IMR-90 (cell line): ENCODE results near the gene BRINP1. TPM values are rescaled to one million over a fixed set of nuclear protein-coding genes. Genes with fewer than 3 reads are reported as not detected.

Source experiments
- ATAC-seq: fragments of 200-7000 bp; cut with Tn5 transposase; 2 replicates; pipeline ENCODE4 v1.9.1; 2020; ENCODE audit warnings: low read depth, mild to moderate bottlenecking, moderate library complexity
- BruUV-seq: library from RNA; stranded (reverse); fragments of 400-500 nt; replicated peaks from 2 replicates; lab custom pipeline; 2021; lab: Mats Ljungman, UMichigan
- CTCF ChIA-PET: fragments of 300-600 bp; formaldehyde crosslinking; extraction: SDS; loops from one replicate; lab custom pipeline; 2021; ENCODE audit warnings: antibody characterized with exemption; lab: Yijun Ruan, JAX
- POLR2A ChIA-PET: fragments of 300-600 bp; sonication (Branson Sonifier 250); formaldehyde crosslinking; loops from one replicate; lab custom pipeline; 2022; ENCODE audit warnings: antibody characterized with exemption; ENCODE audit not compliant: unreplicated experiment; lab: Charles Lee
- DNase-seq: peaks from one replicate; pipeline ENCODE4 v3.0.0; 2013
- H2AFZ ChIP-seq: replicated peaks from 2 replicates; pipeline ENCODE3; 2013; ENCODE audit warnings: low read length, mild to moderate bottlenecking; ENCODE audit not compliant: poor library complexity
- H2AK5ac ChIP-seq: 2 replicates; pipeline ENCODE4 v1.6.1; 2013; ENCODE audit warnings: low read depth, low read length, inconsistent platforms
- H2AK9ac ChIP-seq: replicated peaks from 2 replicates; pipeline ENCODE3; 2013; ENCODE audit warnings: mild to moderate bottlenecking, low read depth, low read length, moderate library complexity; ENCODE audit not compliant: poor library complexity
- H2BK120ac ChIP-seq: 2 replicates; pipeline ENCODE4 v1.6.1; 2013; ENCODE audit warnings: low read depth, low read length, inconsistent platforms
- H2BK15ac ChIP-seq: 3 replicates; pipeline ENCODE4 v1.6.1; 2013; ENCODE audit warnings: low read depth, low read length, inconsistent platforms
- H2BK20ac ChIP-seq: 2 replicates; pipeline ENCODE4 v1.6.1; 2013; ENCODE audit warnings: low read depth, mild to moderate bottlenecking, inconsistent platforms, low read length, moderate library complexity
- H2BK5ac ChIP-seq: 2 replicates; pipeline ENCODE4 v1.6.1; 2013; ENCODE audit warnings: mild to moderate bottlenecking, low read depth, low read length, inconsistent platforms; ENCODE audit not compliant: poor library complexity, severe bottlenecking
- H3K14ac ChIP-seq: replicated peaks from 2 replicates; pipeline ENCODE4 v1.6.1; 2013; ENCODE audit warnings: low read depth, low read length, inconsistent platforms
- H3K18ac ChIP-seq: 2 replicates; pipeline ENCODE4 v1.6.1; 2013; ENCODE audit warnings: low read depth, low read length, control low read depth
- H3K23ac ChIP-seq: 2 replicates; pipeline ENCODE4 v1.6.1; 2013; ENCODE audit warnings: low read depth, low read length, inconsistent platforms
- H3K27ac ChIP-seq: 2 replicates; pipeline ENCODE4 v1.5.1; 2013; ENCODE audit warnings: mild to moderate bottlenecking, control low read depth, low read length; ENCODE audit not compliant: insufficient read depth
- H3K27me3 ChIP-seq: 2 replicates; pipeline ENCODE4 v1.6.1; 2013; ENCODE audit warnings: low read length; ENCODE audit not compliant: control insufficient read depth, insufficient read depth
- H3K36me3 ChIP-seq: 2 replicates; pipeline ENCODE4 v1.6.1; 2013; ENCODE audit warnings: low read length, mixed read lengths; ENCODE audit not compliant: control insufficient read depth, insufficient read depth
- H3K4ac ChIP-seq: 2 replicates; pipeline ENCODE4 v1.6.1; 2013; ENCODE audit warnings: low read depth, low read length, inconsistent platforms
- H3K4me1 ChIP-seq: 2 replicates; pipeline ENCODE4 v1.6.1; 2013; ENCODE audit warnings: low read length, mixed read lengths; ENCODE audit not compliant: control insufficient read depth, insufficient read depth
- H3K4me2 ChIP-seq: 2 replicates; pipeline ENCODE4 v1.6.1; 2013; ENCODE audit warnings: low read depth, mild to moderate bottlenecking, control low read depth, low read length, moderate library complexity
- H3K4me3 ChIP-seq: 2 replicates; pipeline ENCODE4 v1.5.1; 2013; ENCODE audit warnings: low read depth, mild to moderate bottlenecking, control low read depth, low read length, moderate library complexity; ENCODE audit not compliant: insufficient read depth
- H3K56ac ChIP-seq: 2 replicates; pipeline ENCODE4 v1.6.1; 2013; ENCODE audit warnings: low read length, inconsistent platforms; ENCODE audit not compliant: insufficient read depth; ENCODE audit errors: extremely low read depth
- H3K79me1 ChIP-seq, 2 experiments: 2 replicates each; pipeline ENCODE4 v1.6.1; 2013; ENCODE audit warnings: low read length in 2 of 2, inconsistent platforms in 1 of 2, low read depth in 1 of 2
- H3K9ac ChIP-seq: 2 replicates; pipeline ENCODE4 v1.6.1; 2013; ENCODE audit warnings: low read depth, low read length, control low read depth
- H3K9me1 ChIP-seq: 2 replicates; pipeline ENCODE4 v1.6.1; 2013; ENCODE audit warnings: low read length, inconsistent platforms; ENCODE audit not compliant: insufficient read depth
- H3K9me3 ChIP-seq: 2 replicates; pipeline ENCODE4 v1.6.1; 2013; ENCODE audit warnings: low read length; ENCODE audit not compliant: control insufficient read depth, insufficient read depth
- H4K20me1 ChIP-seq: 2 replicates; pipeline ENCODE4 v1.6.1; 2013; ENCODE audit warnings: low read length, inconsistent platforms; ENCODE audit not compliant: insufficient read depth
- H4K5ac ChIP-seq: 2 replicates; pipeline ENCODE4 v1.6.1; 2013; ENCODE audit warnings: mild to moderate bottlenecking, low read depth, low read length, control low read depth
- H4K8ac ChIP-seq, 2 experiments: 2 replicates each; pipeline ENCODE4 v1.6.1; 2013; ENCODE audit warnings: low read depth in 2 of 2, low read length in 2 of 2, control low read depth in 1 of 2, inconsistent platforms in 1 of 2
- H4K91ac ChIP-seq: 2 replicates; pipeline ENCODE4 v1.6.1; 2013; ENCODE audit warnings: low read depth, low read length, inconsistent platforms; ENCODE audit not compliant: insufficient read depth
- MAFK ChIP-seq: IDR thresholded peaks from 2 replicates; pipeline ENCODE4 v1.6.1; 2012; ENCODE audit warnings: low read depth, low read length, improper control_type of control experiment
- NFE2L2 ChIP-seq: fragments of 150-350 bp; IDR thresholded peaks from 2 replicates; pipeline ENCODE4 v1.6.1; 2016; ENCODE audit warnings: low read depth, mild to moderate bottlenecking, low read length
- RCOR1 ChIP-seq: IDR thresholded peaks from 2 replicates; pipeline ENCODE4 v1.6.1; 2012; ENCODE audit warnings: mild to moderate bottlenecking, low read length, improper control_type of control experiment; ENCODE audit not compliant: insufficient replicate concordance
- WGBS, 2 experiments: methylation state at CpG; one replicate each; pipeline versions ENCODE4 v1.1.5 to v1.1.7; 2013; ENCODE audit warnings: missing lambda C conversion rate in 2 of 2; ENCODE audit not compliant: insufficient read length in 1 of 2; ENCODE audit errors: extremely low coverage in 2 of 2; 5-methylcytosine and 5-hydroxymethylcytosine counted together
- dilution Hi-C: fragments of 300-500 bp; cut with HindIII; formaldehyde crosslinking; loops from one replicate; pipeline ENCODE4 v1.14.3; 2018; ENCODE audit warnings: low sequenced_read_pairs; ENCODE audit not compliant: unreplicated experiment
- in situ Hi-C: fragments of 300-500 bp; cut with MboI; formaldehyde crosslinking; loops from 3 replicates; pipeline ENCODE4 v1.14.3; 2019; ENCODE audit warnings: low sequenced_read_pairs, inconsistent platforms, mixed read lengths
- intact Hi-C: fragments of 100-400 bp; cut with micrococcal nuclease; formaldehyde crosslinking; loops from 2 replicates; pipeline ENCODE4 v1.10.0; 2022
- polyA plus RNA-seq, 3 experiments: library from polyadenylated mRNA; depleted of rRNA; stranded (reverse); fragments of >200 nt; gene quantifications; 2 replicates each; pipeline ENCODE4 v1.2.3, GENCODE V29; 2012; ENCODE audit warnings: low replicate concordance in 1 of 3
- total RNA-seq: library from RNA; depleted of rRNA; stranded (reverse); fragments of >200 nt; gene quantifications from 2 replicates; pipeline ENCODE4 v1.2.3, GENCODE V29; 2012
- TF ChIP-seq, protein P1 (sequence below): conservative IDR thresholded peaks from 2 replicates; pipeline ENCODE4 v1.5.1; 2012; ENCODE audit warnings: mild to moderate bottlenecking, low read depth, low read length, improper control_type of control experiment

Gene BRINP1
- total and polyA plus RNA-seq, 2 of the 4 experiments (the other 2 are of a cell fraction), result under 0.01 TPM; not detected in 1

DNA sequence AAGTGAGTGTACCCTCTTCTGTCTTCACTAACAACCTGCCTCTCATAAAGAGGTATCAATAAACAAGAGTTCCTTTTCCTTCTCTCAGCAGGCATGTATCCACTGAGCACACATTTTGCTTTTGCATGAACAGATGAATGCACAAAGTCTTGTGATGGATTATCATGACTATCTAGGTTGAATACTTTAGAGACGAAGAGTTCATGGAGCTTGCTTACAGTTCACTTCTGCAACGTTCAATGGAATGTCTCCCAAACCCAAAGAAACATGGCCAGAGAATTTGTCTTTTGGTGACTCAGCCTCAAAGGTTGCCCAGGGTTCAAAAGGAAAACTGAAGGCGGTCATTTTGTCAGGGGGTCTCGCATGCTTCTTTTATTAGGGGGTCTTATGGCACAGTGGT, 55.4 kb downstream of the BRINP1 start:
- DNase-seq (no peak), ATAC-seq (no peak)
- in situ Hi-C loops (no loop called here), dilution Hi-C loops (no loop called here), intact Hi-C loops (no loop called here)
- no peaks in the 10 kb centered on the region for H3K36me3 ChIP-seq
- no peak overlapping the region for H2BK20ac ChIP-seq
- H3K27ac ChIP-seq, result no peak overlapping the region
- no peak overlapping the region for H3K18ac ChIP-seq
- no peak overlapping the region for H3K4me3 ChIP-seq
- no TSS peak for BruUV-seq
- H4K5ac ChIP-seq, result no peak overlapping the region
- no peaks in the 10 kb centered on the region for H3K9me1 ChIP-seq
- no peak overlapping the region for H3K56ac ChIP-seq
- H2BK120ac ChIP-seq, result no peak overlapping the region
- no peak overlapping the region for H3K4ac ChIP-seq
- H2BK5ac ChIP-seq, result no peak overlapping the region
- no peak overlapping the region for H4K91ac ChIP-seq
- H2AK9ac ChIP-seq, result no peak overlapping the region
- POLR2A ChIA-PET, result no interaction called here
- no peak overlapping the region for H3K14ac ChIP-seq
- H3K79me1 ChIP-seq, result no peaks in the 10 kb centered on the region
- H3K4me1 ChIP-seq, result no peaks in the 10 kb centered on the region
- H3K9ac ChIP-seq, result no peak overlapping the region
- peaks cover 13% of the 10 kb centered on the region for H3K9me3 ChIP-seq
- H2AFZ ChIP-seq, result no peak overlapping the region
- H2AK5ac ChIP-seq, result no peak overlapping the region
- H3K27me3 ChIP-seq, result no peaks in the 10 kb centered on the region
- no peak overlapping the region for H4K8ac ChIP-seq
- CTCF ChIA-PET, result no interaction called here
- no peaks in the 10 kb centered on the region for H4K20me1 ChIP-seq
- H3K4me2 ChIP-seq, result no peak overlapping the region
- TF ChIP-seq, protein P1, sequence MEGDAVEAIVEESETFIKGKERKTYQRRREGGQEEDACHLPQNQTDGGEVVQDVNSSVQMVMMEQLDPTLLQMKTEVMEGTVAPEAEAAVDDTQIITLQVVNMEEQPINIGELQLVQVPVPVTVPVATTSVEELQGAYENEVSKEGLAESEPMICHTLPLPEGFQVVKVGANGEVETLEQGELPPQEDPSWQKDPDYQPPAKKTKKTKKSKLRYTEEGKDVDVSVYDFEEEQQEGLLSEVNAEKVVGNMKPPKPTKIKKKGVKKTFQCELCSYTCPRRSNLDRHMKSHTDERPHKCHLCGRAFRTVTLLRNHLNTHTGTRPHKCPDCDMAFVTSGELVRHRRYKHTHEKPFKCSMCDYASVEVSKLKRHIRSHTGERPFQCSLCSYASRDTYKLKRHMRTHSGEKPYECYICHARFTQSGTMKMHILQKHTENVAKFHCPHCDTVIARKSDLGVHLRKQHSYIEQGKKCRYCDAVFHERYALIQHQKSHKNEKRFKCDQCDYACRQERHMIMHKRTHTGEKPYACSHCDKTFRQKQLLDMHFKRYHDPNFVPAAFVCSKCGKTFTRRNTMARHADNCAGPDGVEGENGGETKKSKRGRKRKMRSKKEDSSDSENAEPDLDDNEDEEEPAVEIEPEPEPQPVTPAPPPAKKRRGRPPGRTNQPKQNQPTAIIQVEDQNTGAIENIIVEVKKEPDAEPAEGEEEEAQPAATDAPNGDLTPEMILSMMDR, result no peak
- no peak for TF ChIP-seq RCOR1
- no peak for TF ChIP-seq MAFK
- TF ChIP-seq NFE2L2, result no peak
- no peak overlapping the region for H2BK15ac ChIP-seq
- H3K23ac ChIP-seq, result no peak overlapping the region
- WGBS, 2 experiments, result 52% methylated on average over 3 of the region's 4 CpGs; no CpG with 5 or more reads in 1 of the 2 experiments
